SK-N-MC (cell line): ENCODE measurements around the gene INCENP.

ENCODE experiments used
- EZH2 ChIP-seq: fragments of 200-600 bp; sonication (generic); IDR thresholded peaks from one replicate; pipeline ENCODE4 v1.6.1; 2017; ENCODE audit warnings: antibody characterized with exemption
- FOXP2 ChIP-seq: optimal IDR thresholded peaks from 2 replicates; pipeline ENCODE3; 2011; ENCODE audit warnings: mild to moderate bottlenecking, moderate library complexity; ENCODE audit not compliant: insufficient read depth; ENCODE audit errors: extremely low read length, control extremely low read depth
- POLR2AphosphoS5 ChIP-seq: IDR thresholded peaks from 2 replicates; pipeline ENCODE4 v1.6.1; 2012; ENCODE audit warnings: mild to moderate bottlenecking, low read depth, low read length, borderline replicate concordance

DNA sequence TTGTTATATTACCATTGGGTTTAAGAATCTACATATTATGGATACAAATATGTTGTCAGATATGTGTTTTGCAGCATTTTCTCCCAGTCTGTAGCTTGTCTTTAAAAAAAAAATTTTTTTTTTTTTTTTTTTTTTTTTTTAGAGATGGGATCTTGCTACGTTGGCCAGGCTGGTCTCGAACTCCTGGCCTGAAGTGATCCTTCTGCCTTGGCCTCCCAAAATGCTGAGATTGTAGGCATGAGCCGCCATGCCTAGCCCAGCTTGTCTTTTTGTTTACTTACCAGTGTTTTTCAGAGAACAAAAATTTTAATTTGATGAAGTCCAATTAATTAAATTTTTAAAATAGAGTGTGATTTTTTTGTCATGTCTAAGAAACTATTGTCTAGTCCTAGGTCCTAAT, 29.8 kb downstream of the INCENP start:
- TF ChIP-seq EZH2 (no peak), POLR2AphosphoS5 (no peak), FOXP2 (no peak)
